SKM-1 treated with dmso at 0.1 percent for 144 hours (cell line): ENCODE results near the gene ANKDD1B.
"Not testable (repeated sequence)": the region's sequence is repeated elsewhere in the genome, so short reads cannot be mapped to it uniquely, and the experiment has no call there.

ENCODE experiments used
- DNase-seq: peaks from one replicate; lab custom pipeline; 2025; ENCODE audit not compliant: unreplicated experiment; lab: John Stamatoyannopoulos, UW

Gene ANKDD1B

GRCh38 chr5:75695472-75696351 is 84.5 kb downstream of the ANKDD1B start:
- not testable (repeated sequence) for DNase-seq

- no peak for DNase-seq
Measured at GRCh38 chr5:75701856-75702255, 90.6 kb downstream of the ANKDD1B start.

GRCh38 chr5:75706016-75706415 is 94.8 kb downstream of the ANKDD1B start:
- DNase-seq, result no peak

- no peak for DNase-seq
Measured at GRCh38 chr5:75706775-75707174, 95.5 kb downstream of the ANKDD1B start.

- no peak for DNase-seq
Measured at GRCh38 chr5:75707911-75708509, 96.8 kb downstream of the ANKDD1B start.

GRCh38 chr5:75710637-75711036 is 99.4 kb downstream of the ANKDD1B start:
- no peak for DNase-seq

GRCh38 chr5:75711151-75711550 is 99.9 kb downstream of the ANKDD1B start:
- DNase-seq, result no peak

- no peak for DNase-seq
Measured at GRCh38 chr5:75712091-75712490, 100.8 kb downstream of the ANKDD1B start.

GRCh38 chr5:75716715-75717081 is 105.4 kb downstream of the ANKDD1B start:
- no peak for DNase-seq

GRCh38 chr5:75717082-75717922 is 106.0 kb downstream of the ANKDD1B start, which contains the start of gene POC5:
Gene POC5 (minus strand): TSS chr5:75717437. CDS start chr5:75712937, 4,500 bp downstream.
- DNase-seq, result peak; percentile 96

- DNase-seq, result peak; percentile 69
Measured at GRCh38 chr5:75720882-75721281, 109.6 kb downstream of the ANKDD1B start.
